ENCODE measurements around the gene MZF1. TPM values are rescaled to one million over a fixed set of nuclear protein-coding genes. Genes with fewer than 3 reads are reported as not detected.

Gene MZF1
- total and polyA plus RNA-seq, 10 of the 15 experiments (the other 5 are each of a cell fraction or from before 2014, with no cell fraction given), result 0.38 to 14.7 (median 7.2) TPM

DNA sequence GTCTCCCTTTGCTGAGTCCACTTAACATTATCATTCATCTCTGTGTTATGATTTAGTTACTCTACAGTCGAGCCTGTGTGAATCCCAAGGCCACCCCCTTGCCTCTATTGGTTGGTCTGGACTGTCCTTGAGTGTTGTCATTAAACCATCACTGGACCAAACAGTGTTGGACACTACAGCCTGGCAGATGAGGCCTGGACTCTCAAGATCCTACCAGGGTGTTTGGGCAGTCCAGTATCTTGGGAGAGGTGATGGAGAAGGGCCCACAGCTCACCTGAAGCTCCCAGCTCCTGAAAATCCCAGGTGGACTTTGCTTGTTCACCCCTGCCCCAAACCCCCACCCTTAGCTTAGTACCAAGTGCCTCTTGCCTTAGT, 22.0 kb downstream of the MZF1 start:
- WGBS (ENCODE audit: insufficient coverage, insufficient replicate concordance, low lambda C conversion rate, missing lambda C conversion rate), result 79% methylated on average over 1 of the region's 1 CpG
- H4K20me1 ChIP-seq (ENCODE audit: control insufficient read depth, insufficient read depth), result peaks cover 6% of the 10 kb centered on the region

DNA sequence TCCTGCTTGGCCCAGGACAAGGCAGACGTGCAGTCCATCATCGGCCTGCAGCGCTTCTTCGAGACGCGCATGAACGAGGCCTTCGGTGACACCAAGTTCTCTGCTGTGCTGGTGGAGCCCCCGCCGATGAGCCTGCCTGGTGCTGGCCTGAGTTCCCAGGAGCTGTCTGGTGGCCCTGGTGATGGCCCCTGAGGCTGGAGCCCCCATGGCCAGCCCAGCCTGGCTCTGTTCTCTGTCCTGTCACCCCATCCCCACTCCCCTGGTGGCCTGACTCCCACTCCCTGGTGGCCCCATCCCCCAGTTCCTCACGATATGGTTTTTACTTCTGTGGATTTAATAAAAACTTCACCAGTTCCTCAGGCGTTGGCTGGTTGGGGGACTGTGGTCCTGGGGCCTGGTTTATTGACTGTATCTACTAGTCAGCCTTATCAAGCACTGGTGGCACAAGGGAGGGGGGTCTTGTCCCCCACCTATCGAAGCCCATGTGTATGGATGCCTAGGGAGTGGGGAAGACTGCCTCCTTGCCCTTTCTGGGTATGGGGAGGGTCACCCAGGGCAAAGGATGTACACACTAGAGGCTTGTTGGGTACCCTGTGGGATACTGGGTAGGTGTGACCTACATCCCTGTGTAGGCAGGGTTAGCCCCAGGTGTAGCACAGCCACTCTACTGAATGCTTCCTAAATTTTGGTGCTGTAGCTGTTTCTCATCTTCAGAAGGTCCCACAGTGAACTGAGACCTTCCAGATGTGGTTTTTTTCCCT, 22.6 kb downstream of the MZF1 start:
- no peak for ATAC-seq

More for the DNA sequence above, 22.0 kb downstream of the MZF1 start:
- DNase-seq (ENCODE audit: low read depth, low spot score) (no peak), ATAC-seq (no peak), FAIRE-seq (no peak)
- Histone ChIP-seq H2AFZ (ENCODE audit: control insufficient read depth, low read depth, low read length) (no peak overlapping the region), H3K9me3 (replicated peaks; ENCODE audit: control insufficient read depth, insufficient read depth, low read length) (no peaks in the 10 kb centered on the region), H3K27ac (ENCODE audit: control insufficient read depth, insufficient read depth) (no peak overlapping the region), H3K36me3 (ENCODE audit: control insufficient read depth in 2 of 2, insufficient read depth in 2 of 2, low read length in 1 of 2) (peaks cover 28 to 52% of the 10 kb centered on the region in 2 experiments; a peak in 3 of 4 replicates), H3K27me3 (replicated peaks in 1 of 2; ENCODE audit: control insufficient read depth in 2 of 2, insufficient read depth in 2 of 2, low read length in 1 of 2) (no peaks in the 10 kb centered on the region), H3K4me2 (ENCODE audit: control insufficient read depth, insufficient read depth) (no peak overlapping the region), H3K4me3 (no peak overlapping the region), H3K79me2 (ENCODE audit: control insufficient read depth, insufficient read depth, low read length) (peaks cover 43% of the 10 kb centered on the region), H3K4me1 (ENCODE audit: control insufficient read depth, insufficient read depth, low read length) (peaks cover 23% of the 10 kb centered on the region), H3K9ac (ENCODE audit: control insufficient read depth, insufficient read depth, low read length) (no peak overlapping the region)
- ChIA-PET POLR2A (no interaction called here), CTCF (no interaction called here), RAD21 (ENCODE audit: unreplicated experiment) (no interaction called here), SMC1A (ENCODE audit: uncharacterized antibody, unreplicated experiment) (no interaction called here)
- in situ Hi-C loops (cut with MboI) (no loop called here), intact Hi-C loops (cut with micrococcal nuclease; ENCODE audit: unreplicated experiment) (no loop called here)
- peak; percentile 6; the same call in 1 of the 2 replicates for TF ChIP-seq POLR2AphosphoS5 (IDR thresholded peaks at IDR 0.05; ENCODE audit: low read length)
- TF ChIP-seq POLR2A (IDR thresholded peaks at IDR 0.05; ENCODE audit: low read depth, low read length), result peak; percentile 40; the same call in 1 of the 2 replicates
- no peak for TF ChIP-seq KDM1A (IDR thresholded peaks at IDR 0.05; ENCODE audit: borderline replicate concordance)
- no TSS peak for BruUV-seq (replicated peaks)

More for the DNA sequence above, 22.6 kb downstream of the MZF1 start:
- Histone ChIP-seq H3K4me2 (ENCODE audit: control insufficient read depth, insufficient read depth) (no peak overlapping the region), H3K79me2 (ENCODE audit: control insufficient read depth, insufficient read depth, low read length) (peaks cover 45% of the 10 kb centered on the region), H4K20me1 (ENCODE audit: control insufficient read depth, insufficient read depth) (peaks cover 12% of the 10 kb centered on the region), H3K4me3 (no peak overlapping the region), H2AFZ (ENCODE audit: control insufficient read depth, low read depth, low read length) (no peak overlapping the region), H3K4me1 (ENCODE audit: control insufficient read depth, insufficient read depth, low read length) (peaks cover 24% of the 10 kb centered on the region), H3K27me3 (replicated peaks in 1 of 2; ENCODE audit: control insufficient read depth in 2 of 2, insufficient read depth in 2 of 2, low read length in 1 of 2) (no peaks in the 10 kb centered on the region), H3K27ac (ENCODE audit: control insufficient read depth, insufficient read depth) (no peak overlapping the region), H3K9ac (ENCODE audit: control insufficient read depth, insufficient read depth, low read length) (no peak overlapping the region), H3K36me3 (ENCODE audit: control insufficient read depth in 2 of 2, insufficient read depth in 2 of 2, low read length in 1 of 2) (peaks cover 32 to 50% of the 10 kb centered on the region in 2 experiments; a peak in 3 of 4 replicates), H3K9me3 (replicated peaks; ENCODE audit: control insufficient read depth, insufficient read depth, low read length) (no peaks in the 10 kb centered on the region)
- intact Hi-C loops (cut with micrococcal nuclease; ENCODE audit: unreplicated experiment) (no loop called here), in situ Hi-C loops (cut with MboI) (no loop called here)
- CTCF ChIA-PET, result no interaction called here
- BruUV-seq (replicated peaks), result no TSS peak
- no peak for FAIRE-seq
- WGBS (ENCODE audit: insufficient coverage, insufficient replicate concordance, low lambda C conversion rate, missing lambda C conversion rate), result 90% methylated on average over 11 of the region's 13 CpGs
- RAD21 ChIA-PET (ENCODE audit: unreplicated experiment), result no interaction called here
- no peak for DNase-seq (ENCODE audit: low read depth, low spot score)
- POLR2A ChIA-PET, result no interaction called here
- SMC1A ChIA-PET (ENCODE audit: uncharacterized antibody, unreplicated experiment), result no interaction called here
- TF ChIP-seq POLR2A (IDR thresholded peaks at IDR 0.05; ENCODE audit: low read depth, low read length) (peak; percentile 4; the same call in 1 of the 2 replicates), RELA (IDR thresholded peaks at IDR 0.05; ENCODE audit: borderline replicate concordance, partially characterized antibody) (no peak), BACH1 (IDR thresholded peaks at IDR 0.05; ENCODE audit: borderline replicate concordance) (0 out of 2 replicates have a peak, but pooled peaks have one; percentile 17), SMAD5 (IDR thresholded peaks at IDR 0.05; ENCODE audit: low read depth) (peak; percentile 43; the same call in 1 of the 2 replicates), POLR2AphosphoS5 (IDR thresholded peaks at IDR 0.05; ENCODE audit: low read length) (peak; percentile 28), IKZF1 (conservative IDR thresholded peaks at IDR 0.05) (no peak), POLR2AphosphoS2 (IDR thresholded peaks at IDR 0.05; ENCODE audit: low read depth, low read length) (peak; percentile 46; the same call in 1 of the 2 replicates)
- TF ChIP-seq, protein P1, sequence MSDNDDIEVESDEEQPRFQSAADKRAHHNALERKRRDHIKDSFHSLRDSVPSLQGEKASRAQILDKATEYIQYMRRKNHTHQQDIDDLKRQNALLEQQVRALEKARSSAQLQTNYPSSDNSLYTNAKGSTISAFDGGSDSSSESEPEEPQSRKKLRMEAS (IDR thresholded peaks at IDR 0.05; ENCODE audit: low read depth, low read length), result no peak
